DMS153 treated with DMSO at 0.1 percent for 48 hours (cell line): Measurements from ENCODE around the gene GCFC2.
"Not testable (repeated sequence)": the region's sequence is repeated elsewhere in the genome, so short reads cannot be mapped to it uniquely, and the experiment has no call there.

Experiments used
- DNase-seq: peaks from one replicate; lab custom pipeline; 2025; ENCODE audit not compliant: unreplicated experiment; lab: John Stamatoyannopoulos, UW

GCFC2 gene

GRCh38 chr2:75710577-75711253, at the start of gene GCFC2:
Gene GCFC2 (minus strand): TSS chr2:75710915. CDS start chr2:75710855, 60 bp downstream.
- DNase-seq: peak; percentile 91

GRCh38 chr2:75752828-75753227, 42.1 kb upstream of the GCFC2 start:
- no peak for DNase-seq

GRCh38 chr2:75751824-75752468, 41.2 kb upstream of the GCFC2 start:
- DNase-seq: no peak

GRCh38 chr2:75751360-75751759, 40.6 kb upstream of the GCFC2 start:
- no peak for DNase-seq

GRCh38 chr2:75737961-75738360, 27.2 kb upstream of the GCFC2 start:
- no peak for DNase-seq

- no peak for DNase-seq
These were observed 25.6 kb upstream of the GCFC2 start for GRCh38 chr2:75736276-75736675.

GRCh38 chr2:75729861-75730260, 19.1 kb upstream of the GCFC2 start:
- DNase-seq: no peak

- DNase-seq: no peak
These were observed 18.1 kb upstream of the GCFC2 start for GRCh38 chr2:75728614-75729419.

- DNase-seq: no peak
These were observed 12.0 kb upstream of the GCFC2 start for GRCh38 chr2:75722687-75723086.

- DNase-seq: no peak
These were observed 9.8 kb upstream of the GCFC2 start for GRCh38 chr2:75720525-75720924.

- no peak for DNase-seq
These were observed 8.9 kb upstream of the GCFC2 start for GRCh38 chr2:75719616-75720015.

- DNase-seq: no peak
These were observed 5.7 kb upstream of the GCFC2 start for GRCh38 chr2:75716406-75716805.

GRCh38 chr2:75711590-75711989, 875 bp upstream of the GCFC2 start:
- not testable (repeated sequence) for DNase-seq

- no peak for DNase-seq
These were observed 517 bp downstream of the GCFC2 start for GRCh38 chr2:75710220-75710576.

- DNase-seq: no peak
These were observed 1.4 kb downstream of the GCFC2 start for GRCh38 chr2:75709297-75709696.

- no peak for DNase-seq
These were observed 2.8 kb downstream of the GCFC2 start for GRCh38 chr2:75707901-75708300.

- no peak for DNase-seq
These were observed 4.8 kb downstream of the GCFC2 start for GRCh38 chr2:75705921-75706320.

- DNase-seq: no peak
These were observed 7.0 kb downstream of the GCFC2 start for GRCh38 chr2:75703589-75704287.

GRCh38 chr2:75702593-75702992, 8.1 kb downstream of the GCFC2 start:
- DNase-seq: no peak

GRCh38 chr2:75698918-75699317, 11.8 kb downstream of the GCFC2 start:
- no peak for DNase-seq

GRCh38 chr2:75688196-75688595, 22.5 kb downstream of the GCFC2 start:
- DNase-seq: no peak
